HUES6 (cell line): ENCODE data around the gene TBC1D22A.

Experiments
- H3K27ac ChIP-seq: 2 replicates; pipeline ENCODE4 v1.7.0; 2013; ENCODE audit warnings: low read depth, mild to moderate bottlenecking, low read length, inconsistent platforms
- H3K27me3 ChIP-seq: 2 replicates; pipeline ENCODE4 v1.6.1; 2013; ENCODE audit warnings: low read length; ENCODE audit not compliant: control insufficient read depth, insufficient read depth
- H3K36me3 ChIP-seq: 2 replicates; pipeline ENCODE4 v1.6.1; 2013; ENCODE audit warnings: low read length; ENCODE audit not compliant: control insufficient read depth, insufficient read depth
- H3K4me1 ChIP-seq: 2 replicates; pipeline ENCODE4 v1.6.1; 2013; ENCODE audit warnings: low read length; ENCODE audit not compliant: control insufficient read depth, insufficient read depth
- H3K4me3 ChIP-seq: 2 replicates; pipeline ENCODE4 v1.5.1; 2013; ENCODE audit warnings: low read depth, low read length
- H3K9ac ChIP-seq: one replicate; pipeline ENCODE4 v1.6.1; 2013; ENCODE audit warnings: mild to moderate bottlenecking, low read length
- H3K9me3 ChIP-seq: 2 replicates; pipeline ENCODE4 v1.6.1; 2013; ENCODE audit warnings: low read depth, low read length; ENCODE audit not compliant: control insufficient read depth, insufficient read depth

TBC1D22A gene

DNA sequence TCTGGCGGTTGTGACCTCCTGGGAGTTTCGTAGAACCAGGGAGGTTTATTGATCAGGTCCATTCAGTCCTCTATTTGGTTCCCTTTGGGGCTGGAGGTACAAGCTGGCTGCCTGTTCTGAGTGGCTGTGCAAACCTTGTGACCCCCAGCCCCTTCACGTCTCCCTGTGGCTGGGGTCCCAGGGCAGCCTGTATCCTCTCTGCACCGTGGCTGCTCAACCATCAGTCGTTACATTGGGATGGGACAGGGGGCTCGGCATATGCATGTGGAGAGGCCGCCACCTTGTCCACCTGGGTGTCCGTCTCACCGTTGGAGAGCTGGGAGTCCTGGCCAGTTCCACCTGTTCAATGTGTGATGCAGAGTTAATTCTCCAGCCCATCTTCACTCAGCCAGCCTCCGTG is 195.7 kb downstream of the TBC1D22A start:
- no peak overlapping the region for H3K9ac ChIP-seq
- no peaks in the 10 kb centered on the region for H3K36me3 ChIP-seq
- no peaks in the 10 kb centered on the region for H3K9me3 ChIP-seq
- H3K4me3 ChIP-seq, result no peak overlapping the region
- peaks cover 14% of the 10 kb centered on the region for H3K4me1 ChIP-seq
- no peak overlapping the region for H3K27ac ChIP-seq
- no peaks in the 10 kb centered on the region for H3K27me3 ChIP-seq

DNA sequence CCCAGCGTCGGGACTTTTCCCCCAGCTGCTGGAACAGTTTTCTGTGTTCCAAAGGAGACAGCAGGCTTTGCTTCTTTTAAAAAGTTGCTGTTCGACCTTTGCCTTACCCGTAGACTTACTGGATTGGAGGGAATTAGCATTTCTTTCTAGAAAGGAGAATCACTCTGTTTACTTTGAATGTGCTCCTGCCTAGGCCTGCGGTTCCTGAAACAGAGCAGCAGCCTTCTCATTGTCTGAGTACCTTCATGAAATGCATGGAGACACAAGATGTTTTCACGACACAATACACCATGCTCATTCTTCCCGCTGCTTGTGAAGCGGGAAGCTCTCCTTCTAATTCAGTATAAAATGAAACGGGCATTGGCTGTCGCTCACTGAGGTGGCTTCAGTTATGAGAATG is 196.2 kb downstream of the TBC1D22A start:
- Histone ChIP-seq H3K27ac (no peak overlapping the region), H3K4me1 (peaks cover 14% of the 10 kb centered on the region), H3K27me3 (no peaks in the 10 kb centered on the region), H3K9ac (no peak overlapping the region), H3K36me3 (no peaks in the 10 kb centered on the region), H3K4me3 (no peak overlapping the region), H3K9me3 (no peaks in the 10 kb centered on the region)

DNA sequence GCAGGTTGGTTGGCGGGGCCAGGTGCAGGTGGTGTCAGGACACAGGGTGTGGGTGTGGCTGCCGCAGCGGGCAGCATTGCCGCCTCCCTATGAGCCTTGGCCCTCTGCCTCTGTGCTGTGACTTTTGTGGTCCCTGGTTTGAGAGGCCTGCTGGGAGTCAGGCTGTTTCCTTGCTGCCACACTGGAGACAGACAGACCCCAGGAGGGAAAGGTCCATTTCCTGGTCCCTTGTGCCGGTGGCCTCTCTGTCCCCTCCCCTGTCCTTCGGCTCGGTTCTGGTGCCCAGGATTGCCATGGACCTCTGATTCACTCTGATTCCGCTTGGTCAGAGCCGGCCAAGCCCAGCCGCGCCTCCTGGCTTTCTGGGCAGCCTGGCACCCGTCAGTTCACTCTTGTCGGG is 196.9 kb downstream of the TBC1D22A start:
- no peak overlapping the region for H3K27ac ChIP-seq
- no peaks in the 10 kb centered on the region for H3K36me3 ChIP-seq
- no peak overlapping the region for H3K9ac ChIP-seq
- H3K27me3 ChIP-seq, result no peaks in the 10 kb centered on the region
- H3K4me1 ChIP-seq, result peaks cover 14% of the 10 kb centered on the region
- no peaks in the 10 kb centered on the region for H3K9me3 ChIP-seq
- no peak overlapping the region for H3K4me3 ChIP-seq

DNA sequence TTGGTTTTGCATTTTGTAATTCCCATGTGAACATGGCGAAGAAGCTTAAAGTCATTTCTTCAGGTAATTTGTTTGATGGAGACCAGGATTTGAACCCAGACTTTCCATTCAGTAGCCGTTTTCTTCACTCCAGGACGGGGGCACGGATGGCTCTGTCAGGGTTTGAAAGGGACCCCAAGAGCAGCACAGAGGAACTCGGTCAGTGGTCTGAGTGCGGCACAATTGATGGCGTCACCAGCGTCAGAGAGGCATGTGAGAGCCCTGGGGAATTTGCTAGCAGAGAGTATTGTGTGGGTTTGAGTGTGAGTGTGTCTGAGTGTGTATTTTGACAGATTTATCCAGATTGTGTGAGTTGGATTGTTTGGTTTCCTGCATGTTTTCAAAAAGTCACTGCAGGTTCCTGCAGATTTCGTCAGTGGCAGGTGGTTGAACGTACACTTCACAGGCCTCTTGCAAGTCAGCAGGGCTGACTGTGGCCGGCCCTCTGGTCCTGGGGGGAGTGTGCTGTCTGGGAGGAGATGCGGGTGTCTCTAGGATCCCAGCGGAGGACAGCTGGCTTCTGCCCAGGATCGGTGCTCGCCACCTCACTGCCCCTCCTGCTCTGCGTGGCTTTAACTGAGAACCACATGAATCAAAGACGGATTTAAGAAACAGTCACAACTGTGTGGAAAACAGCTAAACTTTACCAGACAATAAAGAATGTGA is 199.3 kb downstream of the TBC1D22A start:
- no peaks in the 10 kb centered on the region for H3K36me3 ChIP-seq
- no peaks in the 10 kb centered on the region for H3K9me3 ChIP-seq
- H3K4me1 ChIP-seq, result peaks cover 14% of the 10 kb centered on the region
- H3K27me3 ChIP-seq, result no peaks in the 10 kb centered on the region
- no peak overlapping the region for H3K9ac ChIP-seq
- H3K4me3 ChIP-seq, result no peak overlapping the region
- H3K27ac ChIP-seq, result no peak overlapping the region

DNA sequence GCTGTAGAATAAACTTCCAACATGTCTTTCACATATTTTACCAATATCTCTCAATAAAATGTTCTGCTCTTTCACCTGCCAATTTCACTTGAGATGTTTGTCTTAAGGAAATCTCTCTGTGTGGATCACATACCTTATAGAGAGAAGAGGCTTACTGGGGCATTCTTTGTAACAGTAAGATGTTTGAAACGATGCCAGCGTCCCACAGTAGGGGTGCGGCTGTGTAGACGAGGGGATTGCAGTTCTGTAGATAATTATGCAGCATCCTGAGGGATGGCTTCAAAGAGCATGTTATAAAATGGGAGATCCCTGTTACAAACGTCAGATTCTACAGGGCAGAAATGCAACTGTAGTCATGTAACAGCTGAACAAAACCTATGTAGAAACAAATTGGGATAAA is 200.0 kb downstream of the TBC1D22A start:
- Histone ChIP-seq H3K4me3 (no peak overlapping the region), H3K27me3 (no peaks in the 10 kb centered on the region), H3K36me3 (no peaks in the 10 kb centered on the region), H3K9me3 (no peaks in the 10 kb centered on the region), H3K27ac (no peak overlapping the region), H3K9ac (no peak overlapping the region), H3K4me1 (peaks cover 14% of the 10 kb centered on the region)

DNA sequence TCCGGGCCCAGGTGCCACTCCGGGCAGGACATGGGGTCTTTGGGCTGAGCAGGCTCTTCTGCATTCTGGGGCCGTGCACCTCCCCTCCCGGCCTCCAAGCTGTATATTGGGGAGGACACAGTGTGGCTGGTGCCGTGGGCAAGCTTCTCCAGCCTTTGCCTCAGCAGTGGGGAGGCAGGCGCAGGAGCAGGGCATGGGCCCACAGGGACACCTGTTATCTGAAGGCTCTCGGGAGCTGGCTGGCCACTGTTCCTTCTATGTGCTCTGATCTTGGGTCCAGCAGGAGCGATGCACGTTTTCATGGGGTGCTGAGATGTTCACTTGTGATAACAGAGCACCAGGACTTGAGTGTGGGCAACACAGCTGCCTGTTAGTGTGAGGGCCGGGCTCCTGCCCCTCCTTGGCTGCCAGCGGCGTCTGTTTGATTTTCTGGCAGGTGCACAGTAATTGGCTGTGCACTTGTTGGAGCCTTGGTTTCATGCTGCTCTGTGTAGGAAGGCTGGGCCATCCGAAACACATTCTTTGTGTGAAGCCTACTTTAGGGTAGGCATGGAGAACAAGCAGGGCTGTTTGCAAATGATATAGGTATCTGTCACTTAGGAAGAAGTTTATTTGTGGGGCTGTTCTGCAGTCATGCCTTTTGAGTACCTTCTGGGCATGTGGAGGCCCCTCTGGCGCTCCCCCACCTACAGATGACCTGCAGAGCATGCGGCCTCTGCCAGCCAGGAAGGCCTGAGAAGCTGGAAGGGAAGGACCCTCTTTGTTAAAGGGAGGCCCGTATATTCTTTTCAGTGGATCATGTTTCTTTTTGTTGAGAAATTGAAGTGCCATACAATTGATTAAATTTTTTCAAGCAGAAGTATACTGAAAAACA is 201.5 kb downstream of the TBC1D22A start:
- H3K27ac ChIP-seq, result no peak overlapping the region
- peaks cover 7% of the 10 kb centered on the region for H3K4me1 ChIP-seq
- H3K4me3 ChIP-seq, result no peak overlapping the region
- H3K36me3 ChIP-seq, result no peaks in the 10 kb centered on the region
- H3K27me3 ChIP-seq, result no peaks in the 10 kb centered on the region
- H3K9ac ChIP-seq, result no peak overlapping the region
- H3K9me3 ChIP-seq, result no peaks in the 10 kb centered on the region

DNA sequence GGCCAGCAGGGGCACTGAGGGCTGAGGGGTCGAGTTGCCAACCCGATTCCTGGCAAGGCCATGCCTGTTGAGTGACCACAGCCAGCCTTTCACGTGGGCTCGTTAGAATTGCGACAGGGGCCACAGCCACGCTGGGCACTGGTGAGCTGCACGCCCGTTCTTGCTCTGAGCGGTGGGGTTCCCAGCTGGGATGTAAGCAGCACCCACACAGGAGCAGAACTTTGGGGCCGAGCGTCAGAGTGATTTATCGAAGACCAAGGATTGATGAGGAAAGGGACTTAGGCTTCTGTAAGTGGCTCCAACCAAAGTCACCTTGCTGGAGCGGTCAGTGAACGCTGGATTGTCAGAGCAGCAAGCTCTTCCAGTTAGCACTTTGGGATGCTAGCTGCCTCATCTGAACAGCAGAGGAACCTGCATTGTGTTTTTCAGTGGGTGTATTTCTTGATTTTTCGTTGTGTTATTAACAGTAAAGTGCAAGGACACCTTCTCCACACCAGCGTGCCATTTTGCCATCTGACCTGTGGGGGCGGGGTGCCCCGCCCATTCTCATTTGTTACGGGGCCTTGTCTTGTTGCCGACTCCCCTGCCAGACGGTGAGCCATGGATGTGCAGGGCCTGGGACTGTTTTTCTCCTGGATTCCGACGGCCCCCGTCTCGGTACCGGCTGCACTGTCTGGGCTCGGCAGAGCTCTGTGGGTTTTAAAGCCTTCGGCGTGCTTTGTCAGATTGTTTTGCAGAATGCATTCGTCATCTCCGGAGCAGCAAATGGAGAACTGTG is 202.5 kb downstream of the TBC1D22A start:
- no peaks in the 10 kb centered on the region for H3K9me3 ChIP-seq
- no peaks in the 10 kb centered on the region for H3K27me3 ChIP-seq
- H3K36me3 ChIP-seq, result no peaks in the 10 kb centered on the region
- H3K4me1 ChIP-seq, result peaks cover 6% of the 10 kb centered on the region
- H3K4me3 ChIP-seq, result no peak overlapping the region
- no peak overlapping the region for H3K9ac ChIP-seq
- no peak overlapping the region for H3K27ac ChIP-seq

DNA sequence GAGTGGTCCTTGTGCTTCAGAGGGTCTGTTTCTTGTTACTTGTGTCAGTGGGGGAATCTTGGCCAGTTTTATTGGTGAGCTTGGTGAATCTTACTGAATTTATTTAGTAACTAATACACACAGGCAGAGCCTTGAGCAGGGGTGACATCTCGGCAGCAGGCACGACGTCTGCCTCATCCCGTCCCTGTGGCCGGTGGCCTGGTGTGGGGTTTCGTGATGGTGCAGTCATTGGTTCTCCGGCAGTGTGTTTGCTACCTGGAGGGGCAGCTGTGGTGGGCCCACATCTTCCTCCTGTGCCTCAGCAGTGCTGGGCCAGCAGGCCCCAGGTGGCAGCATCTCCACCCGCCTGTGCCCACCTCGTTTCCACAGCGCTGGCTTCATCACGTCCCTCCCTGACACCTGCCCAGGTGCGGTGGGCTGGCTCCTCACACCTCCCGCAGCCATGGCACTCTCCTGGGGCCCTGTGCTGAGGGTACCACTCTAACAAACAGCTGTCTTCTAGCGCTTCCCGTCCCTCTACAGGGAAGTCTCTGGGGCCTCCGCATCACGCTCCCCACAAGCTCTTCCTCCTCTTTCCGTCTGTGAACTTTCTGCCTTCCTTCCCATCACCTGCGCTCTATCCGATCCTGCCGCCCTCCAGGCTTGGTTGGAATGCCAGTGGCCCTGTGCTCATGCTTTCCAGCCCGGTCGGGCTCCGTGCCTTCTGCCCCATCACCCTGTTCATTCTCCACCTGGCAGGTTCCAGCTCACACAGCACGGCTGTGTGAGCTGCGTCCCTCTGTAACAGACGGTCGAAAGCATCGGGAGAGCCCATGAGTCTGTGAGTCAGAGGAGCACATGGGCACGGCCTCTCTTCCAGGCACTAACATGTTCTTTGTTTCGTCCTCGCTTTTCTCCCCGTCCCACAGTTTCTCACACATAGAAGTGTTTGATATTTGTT is 203.4 kb downstream of the TBC1D22A start:
- Histone ChIP-seq H3K9ac (no peak overlapping the region), H3K9me3 (no peaks in the 10 kb centered on the region), H3K27me3 (no peaks in the 10 kb centered on the region), H3K36me3 (no peaks in the 10 kb centered on the region), H3K4me3 (no peak overlapping the region), H3K4me1 (peaks cover 6% of the 10 kb centered on the region), H3K27ac (no peak overlapping the region)

DNA sequence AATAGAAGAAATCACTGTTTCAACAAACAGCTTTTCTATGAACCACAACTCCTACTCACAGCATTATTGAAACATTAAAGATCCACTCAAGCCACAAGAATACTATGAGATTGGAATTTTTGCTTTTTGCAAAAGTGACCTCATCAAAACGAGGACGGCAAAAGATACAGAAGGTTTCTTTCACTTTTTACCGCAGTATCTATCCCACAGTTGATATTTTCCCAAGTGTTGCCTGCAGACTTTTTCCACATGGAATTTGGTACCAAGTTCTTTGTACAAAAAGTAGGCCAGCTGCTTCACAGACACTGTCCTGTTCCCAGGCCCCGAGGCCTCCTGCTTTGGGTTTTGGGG is 204.0 kb downstream of the TBC1D22A start:
- Histone ChIP-seq H3K27me3 (no peaks in the 10 kb centered on the region), H3K4me1 (peaks cover 8% of the 10 kb centered on the region), H3K36me3 (no peaks in the 10 kb centered on the region), H3K9ac (no peak overlapping the region), H3K27ac (no peak overlapping the region), H3K9me3 (no peaks in the 10 kb centered on the region), H3K4me3 (no peak overlapping the region)

DNA sequence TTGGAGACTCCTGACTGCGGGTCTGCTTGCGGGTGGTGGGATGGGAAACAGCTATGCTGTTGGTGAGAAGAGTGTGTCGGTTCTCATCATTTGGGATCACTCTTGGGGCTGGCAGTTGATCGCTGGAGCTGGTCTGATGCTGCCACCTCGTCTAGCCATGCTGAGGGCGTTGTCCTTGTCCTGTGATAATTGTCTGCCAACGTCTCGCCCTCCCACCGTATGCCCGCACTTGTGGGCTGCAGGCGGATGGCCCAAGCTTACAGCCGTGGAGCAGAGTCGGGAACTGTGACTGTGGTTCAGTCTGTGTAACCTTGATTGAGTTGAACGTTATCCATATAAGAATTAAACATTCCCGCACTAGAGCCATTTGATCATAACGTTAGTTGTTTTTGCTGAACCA is 204.4 kb downstream of the TBC1D22A start:
- peaks cover 10% of the 10 kb centered on the region for H3K4me1 ChIP-seq
- no peaks in the 10 kb centered on the region for H3K36me3 ChIP-seq
- no peaks in the 10 kb centered on the region for H3K27me3 ChIP-seq
- no peak overlapping the region for H3K9ac ChIP-seq
- H3K4me3 ChIP-seq, result no peak overlapping the region
- H3K9me3 ChIP-seq, result no peaks in the 10 kb centered on the region
- H3K27ac ChIP-seq, result no peak overlapping the region
